Progenitor cell of endocrine pancreas (in vitro differentiated cells): ENCODE data around the gene ENPP3. TPM values are rescaled to one million over a fixed set of nuclear protein-coding genes. Genes with fewer than 3 reads are reported as not detected.

ENCODE experiments used
- DNase-seq: peaks from one replicate; pipeline ENCODE4 v3.0.0; 2021; ENCODE audit warnings: low spot score; ENCODE audit not compliant: unreplicated experiment
- H3K27ac Mint-ChIP-seq: 2 replicates; pipeline ENCODE4 v1.8.0; 2021; ENCODE audit warnings: mild to moderate bottlenecking, moderate library complexity, mixed read lengths
- H3K27me3 Mint-ChIP-seq: 2 replicates; pipeline ENCODE4 v1.8.0; 2021; ENCODE audit warnings: mixed read lengths
- H3K36me3 Mint-ChIP-seq: 2 replicates; pipeline ENCODE4 v1.8.0; 2022; ENCODE audit warnings: mixed read lengths; ENCODE audit not compliant: insufficient read depth
- H3K4me1 Mint-ChIP-seq: 2 replicates; pipeline ENCODE4 v1.8.0; 2021; ENCODE audit warnings: low read depth, mixed read lengths
- H3K4me3 Mint-ChIP-seq: 2 replicates; pipeline ENCODE4 v1.8.0; 2021; ENCODE audit warnings: low read depth, mild to moderate bottlenecking, moderate library complexity, mixed read lengths
- H3K9me3 Mint-ChIP-seq: 2 replicates; pipeline ENCODE4 v1.8.0; 2021; ENCODE audit warnings: low read depth, mixed read lengths
- CTCF ChIP-seq: fragments of 200-600 bp; sonication (generic); IDR thresholded peaks from one replicate; pipeline ENCODE4 v1.5.0; 2021; ENCODE audit warnings: antibody characterized with exemption, mild to moderate bottlenecking; ENCODE audit not compliant: unreplicated experiment
- microRNA-seq: library from miRNA; unstranded; fragments of <30 nt; microRNA quantifications from one replicate; pipeline ENCODE4 v1.1.0, GENCODE V29; 2020; ENCODE audit warnings: borderline number of aligned reads; ENCODE audit not compliant: unreplicated experiment
- total RNA-seq: library from RNA; stranded (reverse); gene quantifications from 2 replicates; pipeline ENCODE4 v1.2.1, GENCODE V29; 2021

Gene ENPP3
- total RNA-seq, 1 donor from 2014 or later: not detected

GRCh38 chr6:131787766-131788712 lies 150.9 kb downstream of the ENPP3 start:
- Mint-ChIP-seq H3K9me3 (no peaks in the 10 kb centered on the region), H3K4me3 (no peak overlapping the region), H3K27me3 (no peaks in the 10 kb centered on the region), H3K36me3 (no peaks in the 10 kb centered on the region), H3K27ac (no peak overlapping the region), H3K4me1 (peaks cover 2% of the 10 kb centered on the region)
- DNase-seq: no peak
- TF ChIP-seq CTCF: no peak

- no peaks in the 10 kb centered on the region for H3K36me3 Mint-ChIP-seq
Observed at GRCh38 chr6:131789219-131789618, 152.1 kb downstream of the ENPP3 start.

GRCh38 chr6:131791476-131791875 lies 154.4 kb downstream of the ENPP3 start:
- no peak overlapping the region for H3K27ac Mint-ChIP-seq
- DNase-seq: no peak
- peaks cover 2% of the 10 kb centered on the region for H3K4me1 Mint-ChIP-seq
- no peak for TF ChIP-seq CTCF
- H3K36me3 Mint-ChIP-seq: no peaks in the 10 kb centered on the region
- no peak overlapping the region for H3K4me3 Mint-ChIP-seq
- no peaks in the 10 kb centered on the region for H3K27me3 Mint-ChIP-seq
- H3K9me3 Mint-ChIP-seq: no peaks in the 10 kb centered on the region

More at GRCh38 chr6:131789219-131789618, 152.1 kb downstream of the ENPP3 start:
- no peak for TF ChIP-seq CTCF
- Mint-ChIP-seq H3K4me3 (no peak overlapping the region), H3K27me3 (no peaks in the 10 kb centered on the region), H3K4me1 (peaks cover 2% of the 10 kb centered on the region), H3K27ac (no peak overlapping the region), H3K9me3 (no peaks in the 10 kb centered on the region)
- DNase-seq: no peak

GRCh38 chr6:131792091-131792496 lies 155.0 kb downstream of the ENPP3 start:
- TF ChIP-seq CTCF: no peak
- Mint-ChIP-seq H3K36me3 (no peaks in the 10 kb centered on the region), H3K4me1 (peaks cover under 1% of the 10 kb centered on the region), H3K27ac (no peak overlapping the region), H3K27me3 (no peaks in the 10 kb centered on the region), H3K9me3 (no peaks in the 10 kb centered on the region), H3K4me3 (no peak overlapping the region)
- DNase-seq: no peak

- Mint-ChIP-seq H3K4me3 (no peak overlapping the region), H3K9me3 (no peaks in the 10 kb centered on the region)
Observed at GRCh38 chr6:131795366-131795765, 158.3 kb downstream of the ENPP3 start.

More at GRCh38 chr6:131795366-131795765, 158.3 kb downstream of the ENPP3 start:
- Mint-ChIP-seq H3K4me1 (no peaks in the 10 kb centered on the region), H3K27me3 (no peaks in the 10 kb centered on the region), H3K36me3 (no peaks in the 10 kb centered on the region), H3K27ac (no peak overlapping the region)
- no peak for DNase-seq
- no peak for TF ChIP-seq CTCF

Small RNA genes within 50 kb of the gene (microRNA-seq; reads per million reads assigned to microRNA genes)
- gene MIR548H5: not detected

Other genes with a start within 250 kb of the ENPP3 start
- gene ARG1, start 64.1 kb upstream of the ENPP3 start, total RNA-seq: not detected in 2 replicates
- gene MED23, start 9.1 kb upstream of the ENPP3 start, total RNA-seq: 36.2 and 39.4 TPM in 2 replicates
- not detected in 2 replicates for gene OR2A4, start 64.1 kb downstream of the ENPP3 start, total RNA-seq
- gene CTAGE9, start 73.7 kb downstream of the ENPP3 start, total RNA-seq: not detected in 2 replicates
- 2.4 and 2.7 TPM in 2 replicates for gene ENPP1, start 170.7 kb downstream of the ENPP3 start, total RNA-seq